Fibroblast of skin of right biceps (primary cell): ENCODE measurements around the gene KCTD7.
"Not testable (repeated sequence)": the region's sequence is repeated elsewhere in the genome, so short reads cannot be mapped to it uniquely, and the experiment has no call there.

Experiments used
- DNase-seq: peaks from one replicate; pipeline ENCODE4 v3.0.0-alpha.2; 2013

Gene KCTD7

DNA sequence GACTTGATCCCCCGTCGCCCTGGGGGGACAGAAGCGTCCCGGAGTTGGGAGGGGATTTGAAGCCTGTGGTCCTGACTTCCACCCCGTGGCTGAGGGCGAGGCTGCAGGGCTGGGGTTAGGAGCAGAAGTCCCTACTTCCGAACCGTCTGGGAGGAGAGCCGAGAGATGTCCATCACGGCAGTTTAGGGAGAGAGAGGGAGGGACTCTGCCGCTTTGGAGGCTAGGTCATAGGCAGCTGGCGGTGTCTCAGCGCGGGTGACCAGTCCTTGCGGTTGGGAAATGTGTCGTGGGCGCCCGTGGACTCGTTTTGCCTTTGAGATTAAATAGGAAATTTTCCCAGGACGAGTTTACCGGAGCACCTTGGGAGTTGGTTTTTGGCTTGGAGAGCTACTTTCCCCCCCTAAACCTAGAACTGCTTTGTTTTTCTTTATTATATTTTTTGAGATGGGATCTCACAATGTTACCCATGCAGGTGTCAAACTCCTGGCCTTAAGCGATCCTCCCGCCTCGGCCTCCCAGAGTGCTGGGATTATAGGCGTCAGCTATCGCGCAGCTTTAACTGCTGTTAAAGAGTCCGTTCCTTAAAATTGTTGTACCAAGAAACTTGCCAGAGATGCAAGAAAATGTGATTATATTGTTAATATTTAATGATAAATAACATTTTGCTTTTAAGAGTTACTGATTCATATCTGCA, 26.6 kb downstream of the KCTD7 start:
- peak; percentile 33 for DNase-seq

DNA sequence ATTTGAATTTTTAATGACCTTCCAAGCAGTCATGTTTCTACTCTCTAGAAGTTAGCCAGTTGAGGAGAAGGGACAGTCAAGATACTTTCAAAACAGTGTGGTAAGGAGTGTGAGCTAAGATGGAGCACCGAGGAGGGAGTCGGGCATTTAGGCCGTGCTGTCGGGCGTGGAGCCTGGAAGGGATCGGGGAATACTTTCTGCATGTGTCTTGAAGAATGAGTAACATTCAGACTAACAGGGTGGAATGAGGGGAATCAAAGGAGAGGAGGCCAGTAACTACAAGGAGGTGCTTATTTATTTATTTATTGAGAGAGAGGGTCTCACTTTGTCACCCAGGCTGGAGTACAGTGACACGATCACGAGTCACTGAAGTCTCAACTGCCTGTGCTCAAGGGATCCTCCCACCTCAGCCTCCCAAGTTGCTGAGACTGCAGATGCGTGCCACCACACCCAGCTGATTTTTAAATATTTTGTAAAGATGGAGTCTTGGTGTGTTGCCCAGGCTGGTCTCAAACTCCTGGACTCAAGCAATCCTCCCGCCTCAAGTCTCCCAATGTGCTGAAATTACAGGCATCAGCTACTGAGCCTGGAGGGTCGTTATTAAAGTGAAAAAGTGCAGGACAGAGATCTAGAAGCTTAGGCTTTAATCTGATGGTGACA, 27.3 kb downstream of the KCTD7 start:
- DNase-seq, result peak; percentile 77

DNA sequence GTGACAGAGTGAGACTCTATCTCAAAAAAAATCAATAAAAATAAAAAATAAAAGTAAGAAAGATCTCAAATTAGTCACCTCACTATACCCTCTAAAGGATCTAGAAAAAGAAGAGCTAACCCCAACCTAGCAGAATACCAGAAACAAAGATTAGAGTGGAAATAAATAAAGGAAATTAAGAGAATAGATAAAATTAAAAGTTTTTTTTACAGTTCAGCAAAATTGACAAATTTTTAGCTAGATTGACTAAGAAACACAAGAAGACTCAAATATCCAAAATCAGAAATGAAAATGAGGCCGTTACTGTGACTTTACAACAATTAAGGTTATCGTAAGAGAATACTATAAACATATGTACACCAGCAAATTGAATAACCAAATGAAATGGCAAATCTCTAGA, 29.1 kb downstream of the KCTD7 start:
- no peak for DNase-seq

DNA sequence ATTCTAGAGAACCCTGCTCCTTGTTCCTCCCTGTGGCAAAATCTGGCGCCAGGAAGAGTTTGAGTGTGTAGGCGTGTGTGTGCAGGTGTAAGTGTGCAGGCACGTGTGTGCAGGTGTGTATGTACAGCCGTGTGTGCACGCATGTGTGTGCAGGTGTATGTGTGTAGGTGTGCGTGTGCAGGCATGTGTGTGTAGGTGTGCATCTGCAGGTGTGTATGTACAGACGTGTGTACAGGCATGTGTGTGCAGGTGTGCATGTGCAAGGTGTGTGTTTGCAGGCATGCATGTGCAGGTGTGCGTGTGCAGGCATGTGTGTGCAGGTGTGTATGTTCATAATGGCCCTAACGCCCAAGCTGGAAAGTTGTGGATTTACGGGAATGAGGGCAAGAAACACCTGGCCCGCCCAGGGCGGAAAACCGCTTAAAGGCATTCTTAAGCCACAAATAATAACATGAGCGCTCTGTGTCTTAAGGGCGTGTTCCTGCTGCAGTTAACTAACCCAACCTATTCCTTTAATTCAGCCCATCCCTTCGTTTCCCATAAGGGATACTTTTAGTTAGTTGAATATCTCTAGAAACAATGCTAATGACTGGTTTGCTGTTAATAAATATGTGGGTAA, 34.1 kb downstream of the KCTD7 start:
- DNase-seq, result no peak

- no peak for DNase-seq
Measured at GRCh38 chr7:66664590-66665293, 36.1 kb downstream of the KCTD7 start.

GRCh38 chr7:66666313-66666952, 37.8 kb downstream of the KCTD7 start:
- no peak for DNase-seq

DNA sequence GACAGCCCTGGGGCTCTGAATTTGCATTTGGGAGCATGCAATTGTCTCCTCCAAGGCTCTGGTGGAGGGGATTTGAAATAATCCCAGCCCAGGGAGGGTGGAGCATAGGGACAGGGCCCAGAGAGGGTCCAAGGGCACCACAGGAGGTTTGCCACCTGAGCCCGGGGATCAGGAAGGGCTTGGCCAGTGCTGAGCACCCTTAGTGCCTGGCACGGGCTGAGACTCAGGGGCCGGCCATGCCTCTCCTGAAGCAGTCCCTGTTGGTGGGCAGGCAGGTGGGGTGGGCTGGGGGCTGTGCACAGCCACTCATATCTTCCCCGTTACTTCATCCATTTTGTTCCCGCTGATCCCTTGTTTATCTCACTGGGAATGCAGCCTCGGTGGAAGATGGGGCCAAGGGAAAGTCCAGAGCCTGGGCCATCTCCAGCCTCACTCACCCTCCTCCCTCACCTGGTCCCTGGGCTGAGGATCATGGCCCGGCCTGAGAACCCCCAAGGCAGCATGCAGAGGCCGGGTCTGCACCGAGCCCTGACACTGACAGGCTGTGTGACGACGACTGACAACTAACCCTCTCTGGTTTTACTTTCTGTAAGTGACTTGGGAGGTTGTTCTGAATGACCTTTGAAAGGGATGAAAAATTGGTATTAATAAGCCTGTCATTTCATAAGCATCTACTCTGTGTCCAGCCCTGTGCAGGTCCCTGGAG, 38.5 kb downstream of the KCTD7 start:
- no peak for DNase-seq

DNA sequence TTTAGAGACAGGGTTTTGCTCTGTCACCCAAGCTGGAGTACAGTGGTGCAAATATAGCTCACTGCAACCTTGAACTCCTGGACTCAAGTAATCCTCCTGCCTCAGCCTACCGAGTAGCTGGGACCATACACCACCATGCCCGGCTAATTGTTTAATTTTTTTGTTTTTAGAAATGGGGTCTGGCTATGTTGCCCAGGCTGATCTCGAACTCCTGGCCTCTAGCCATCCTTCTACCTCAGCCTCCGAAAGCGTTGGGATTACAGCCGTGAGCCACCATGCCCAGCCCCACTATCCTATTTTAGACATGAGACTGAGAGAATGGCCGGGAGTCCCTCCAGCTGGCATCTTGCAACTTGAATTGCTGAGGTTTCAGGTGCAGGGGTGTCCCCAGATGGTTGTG, 39.4 kb downstream of the KCTD7 start:
- DNase-seq, result no peak

GRCh38 chr7:66668677-66669076, 40.0 kb downstream of the KCTD7 start:
- no peak for DNase-seq

DNA sequence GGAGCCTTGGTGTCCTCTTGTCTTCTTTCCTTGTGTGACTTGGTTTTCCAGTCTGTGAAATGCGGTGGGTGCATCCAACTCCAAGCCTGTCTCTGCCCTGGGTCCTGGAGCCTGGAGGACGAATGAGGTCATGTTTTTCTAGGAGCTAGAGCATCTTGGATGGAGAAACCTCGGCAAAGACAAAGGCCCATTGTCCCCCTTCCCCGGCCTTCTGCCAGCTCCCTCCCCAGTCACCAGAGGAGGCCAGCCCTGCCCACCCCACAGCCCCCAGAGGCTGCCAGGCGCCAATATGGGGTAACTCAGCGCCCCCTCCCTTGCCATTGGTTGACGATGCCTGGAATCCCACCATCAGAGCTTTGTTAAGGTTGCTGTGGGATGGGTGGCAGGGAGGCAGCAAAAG, 40.4 kb downstream of the KCTD7 start:
- DNase-seq, result no peak

GRCh38 chr7:66669496-66669895, 40.8 kb downstream of the KCTD7 start:
- no peak for DNase-seq

GRCh38 chr7:66671034-66671433, 42.4 kb downstream of the KCTD7 start:
- DNase-seq, result no peak

- DNase-seq, result not testable (repeated sequence)
Measured at GRCh38 chr7:66671486-66671885, 42.8 kb downstream of the KCTD7 start.

- DNase-seq, result not testable (repeated sequence)
Measured at GRCh38 chr7:66672432-66673123, 43.9 kb downstream of the KCTD7 start.

GRCh38 chr7:66673124-66673640, 44.5 kb downstream of the KCTD7 start:
- DNase-seq, result not testable (repeated sequence)

DNA sequence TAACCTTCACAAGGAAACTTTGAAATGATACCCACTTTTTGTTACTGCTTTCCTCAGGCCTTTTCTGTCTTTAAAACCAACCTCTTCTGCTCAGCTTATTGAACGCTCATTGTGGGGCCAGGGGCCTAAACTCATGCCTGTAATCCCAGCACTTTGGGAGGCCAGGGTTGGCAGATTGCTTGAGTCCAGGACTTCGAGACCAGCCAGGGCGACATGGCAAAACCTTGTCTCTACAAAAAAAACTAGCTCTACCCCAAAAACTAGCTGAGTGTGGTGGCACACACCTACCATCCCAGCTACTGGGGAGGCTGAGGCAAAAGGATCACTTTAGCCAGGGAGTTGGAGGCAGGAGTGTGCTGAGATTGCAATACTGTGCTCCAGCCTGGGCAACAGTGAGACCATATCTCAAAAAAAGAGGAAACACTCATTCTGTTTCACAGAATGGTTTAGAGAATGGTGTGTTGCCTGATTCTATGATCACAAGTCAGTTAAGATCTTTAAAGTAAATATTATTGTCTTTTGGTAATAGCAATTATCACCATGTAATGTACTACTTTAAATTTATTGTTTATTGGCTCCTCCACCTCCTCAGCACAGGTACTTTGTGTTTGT, 51.1 kb downstream of the KCTD7 start:
- no peak for DNase-seq

GRCh38 chr7:66681491-66682349, 53.0 kb downstream of the KCTD7 start:
- peak; percentile 93 for DNase-seq

DNA sequence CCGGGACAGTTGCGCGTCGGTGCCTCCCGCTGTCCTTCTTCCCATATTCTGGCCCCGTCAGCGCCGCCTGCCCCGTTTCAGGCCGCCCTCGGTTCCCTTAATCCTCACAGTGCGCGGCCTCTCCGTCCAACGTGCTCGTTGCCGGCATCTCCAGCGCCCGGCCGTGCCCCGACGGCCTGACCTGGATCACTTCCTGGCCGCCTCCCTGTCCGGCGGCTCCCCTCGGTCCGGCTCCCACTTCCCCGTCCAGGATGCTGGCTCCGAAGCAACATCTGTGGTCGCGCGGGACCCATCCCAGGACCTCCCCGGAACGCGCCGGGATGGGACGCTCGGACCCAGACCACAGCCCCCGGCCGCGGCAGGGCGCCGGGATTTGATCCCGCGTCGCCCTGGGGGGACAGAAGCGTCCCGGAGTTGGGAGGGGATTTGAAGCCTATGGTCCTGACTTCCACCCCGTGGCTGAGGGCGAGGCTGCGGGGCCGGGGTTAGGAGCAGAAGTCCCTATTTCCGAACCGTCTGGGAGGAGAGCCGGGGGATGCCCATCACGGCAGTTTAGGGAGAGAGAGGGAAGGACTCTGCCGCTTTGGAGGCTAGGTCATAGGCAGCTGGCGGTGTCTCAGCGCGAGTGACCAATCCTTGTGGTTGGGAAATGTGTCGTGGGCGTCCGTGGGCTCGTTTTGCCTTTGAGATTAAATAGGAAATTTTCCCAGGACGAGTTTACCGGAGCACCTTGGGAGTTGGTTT, 53.8 kb downstream of the KCTD7 start:
- peak; percentile 19 for DNase-seq

DNA sequence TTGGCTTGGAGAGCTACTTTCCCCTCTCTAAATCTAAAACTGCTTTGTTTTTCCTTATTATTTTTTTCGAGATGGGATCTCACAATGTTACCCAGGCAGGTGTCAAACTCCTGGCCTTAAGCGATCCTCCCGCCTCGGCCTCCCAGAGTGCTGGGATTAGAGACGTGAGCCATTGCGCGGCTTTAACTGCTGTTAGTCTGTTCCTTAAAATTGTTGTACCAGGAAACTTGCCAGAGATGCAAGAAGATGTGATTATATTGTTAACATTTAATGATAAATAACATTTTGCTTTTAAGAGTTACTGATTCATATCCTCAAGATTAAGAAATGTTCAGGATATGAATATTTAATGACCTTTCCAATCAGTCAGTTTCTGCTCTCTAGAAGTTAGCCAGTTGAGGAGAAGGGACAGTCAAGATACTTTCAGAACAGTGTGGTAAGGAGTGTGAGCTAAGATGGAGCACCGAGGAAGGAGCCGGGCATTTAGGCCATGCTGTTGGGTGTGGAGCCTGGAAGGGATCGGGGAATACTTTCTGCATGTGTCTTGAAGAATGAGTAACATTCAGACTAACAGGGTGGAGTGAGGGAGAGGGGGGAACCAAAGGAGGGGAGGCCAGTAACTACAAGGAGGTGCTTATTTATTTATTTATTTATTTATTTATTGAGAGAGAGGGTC, 54.6 kb downstream of the KCTD7 start:
- peak; percentile 58 for DNase-seq
